Endothelial cell (in vitro differentiated cells): ENCODE measurements around the gene IPO13. TPM values are rescaled to one million over a fixed set of nuclear protein-coding genes. Genes with fewer than 3 reads are reported as not detected.

ENCODE experiments used
- DNase-seq: peaks from one replicate; pipeline ENCODE4 v3.0.0; 2021; ENCODE audit warnings: low spot score
- H3K27ac Mint-ChIP-seq: one replicate; pipeline ENCODE4 v1.8.0; 2021; ENCODE audit warnings: mixed read lengths, inconsistent platforms; ENCODE audit not compliant: unreplicated experiment
- H3K27me3 Mint-ChIP-seq: one replicate; pipeline ENCODE4 v1.8.0; 2021; ENCODE audit warnings: mild to moderate bottlenecking, moderate library complexity, mixed read lengths, inconsistent platforms; ENCODE audit not compliant: unreplicated experiment
- H3K36me3 Mint-ChIP-seq: one replicate; pipeline ENCODE4 v1.8.0; 2021; ENCODE audit warnings: mild to moderate bottlenecking, low read depth, mixed read lengths, inconsistent platforms; ENCODE audit not compliant: unreplicated experiment
- H3K4me1 Mint-ChIP-seq: one replicate; pipeline ENCODE4 v1.8.0; 2021; ENCODE audit warnings: mild to moderate bottlenecking, mixed read lengths, inconsistent platforms; ENCODE audit not compliant: unreplicated experiment
- H3K4me3 Mint-ChIP-seq: one replicate; pipeline ENCODE4 v1.8.0; 2021; ENCODE audit warnings: mild to moderate bottlenecking, mixed read lengths, inconsistent platforms; ENCODE audit not compliant: unreplicated experiment
- H3K9me3 Mint-ChIP-seq: one replicate; pipeline ENCODE4 v1.8.0; 2021; ENCODE audit warnings: mixed read lengths, inconsistent platforms; ENCODE audit not compliant: unreplicated experiment
- total RNA-seq: library from RNA; stranded (reverse); fragmentation: NEBNext Ultra II Directional; extraction: Animal tissue kit (Norgen Biotek cat#: 25700); gene quantifications from one replicate; pipeline ENCODE4 v1.2.1, GENCODE V29; 2021; ENCODE audit not compliant: unreplicated experiment
- TF ChIP-seq, protein P1 (sequence below): fragments of 200-600 bp; sonication (generic); IDR thresholded peaks from one replicate; pipeline ENCODE4 v1.5.0; 2021; ENCODE audit warnings: antibody characterized with exemption; ENCODE audit not compliant: unreplicated experiment

Gene IPO13
- total RNA-seq, 1 donor from 2014 or later: 31.5 TPM

DNA sequence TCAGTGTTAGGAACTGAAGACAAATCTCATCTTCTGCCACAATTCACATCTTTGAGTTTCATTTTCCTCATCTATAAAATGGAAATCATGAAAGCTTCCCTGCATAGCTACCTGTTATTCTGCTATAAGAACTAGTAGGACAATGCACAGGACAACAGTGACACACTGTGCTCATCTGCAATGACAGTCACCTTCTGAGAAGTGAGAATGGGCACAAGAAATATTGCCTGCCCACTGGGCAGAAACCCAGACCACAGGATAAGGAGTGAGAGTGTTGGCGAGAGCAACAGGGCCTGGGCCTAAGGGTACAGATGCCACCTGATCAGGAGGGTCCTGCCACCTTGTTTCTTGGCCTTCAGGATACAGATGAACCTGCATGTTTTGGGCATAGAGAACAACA, 36.4 kb upstream of the IPO13 start:
- Mint-ChIP-seq H3K9me3 (peaks cover 16% of the 10 kb centered on the region), H3K36me3 (peaks cover 26% of the 10 kb centered on the region), H3K27me3 (peaks cover 17% of the 10 kb centered on the region), H3K27ac (no peak overlapping the region), H3K4me3 (no peak overlapping the region), H3K4me1 (peaks cover 23% of the 10 kb centered on the region)
- TF ChIP-seq, protein P1, sequence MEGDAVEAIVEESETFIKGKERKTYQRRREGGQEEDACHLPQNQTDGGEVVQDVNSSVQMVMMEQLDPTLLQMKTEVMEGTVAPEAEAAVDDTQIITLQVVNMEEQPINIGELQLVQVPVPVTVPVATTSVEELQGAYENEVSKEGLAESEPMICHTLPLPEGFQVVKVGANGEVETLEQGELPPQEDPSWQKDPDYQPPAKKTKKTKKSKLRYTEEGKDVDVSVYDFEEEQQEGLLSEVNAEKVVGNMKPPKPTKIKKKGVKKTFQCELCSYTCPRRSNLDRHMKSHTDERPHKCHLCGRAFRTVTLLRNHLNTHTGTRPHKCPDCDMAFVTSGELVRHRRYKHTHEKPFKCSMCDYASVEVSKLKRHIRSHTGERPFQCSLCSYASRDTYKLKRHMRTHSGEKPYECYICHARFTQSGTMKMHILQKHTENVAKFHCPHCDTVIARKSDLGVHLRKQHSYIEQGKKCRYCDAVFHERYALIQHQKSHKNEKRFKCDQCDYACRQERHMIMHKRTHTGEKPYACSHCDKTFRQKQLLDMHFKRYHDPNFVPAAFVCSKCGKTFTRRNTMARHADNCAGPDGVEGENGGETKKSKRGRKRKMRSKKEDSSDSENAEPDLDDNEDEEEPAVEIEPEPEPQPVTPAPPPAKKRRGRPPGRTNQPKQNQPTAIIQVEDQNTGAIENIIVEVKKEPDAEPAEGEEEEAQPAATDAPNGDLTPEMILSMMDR: no peak
- DNase-seq: no peak

DNA sequence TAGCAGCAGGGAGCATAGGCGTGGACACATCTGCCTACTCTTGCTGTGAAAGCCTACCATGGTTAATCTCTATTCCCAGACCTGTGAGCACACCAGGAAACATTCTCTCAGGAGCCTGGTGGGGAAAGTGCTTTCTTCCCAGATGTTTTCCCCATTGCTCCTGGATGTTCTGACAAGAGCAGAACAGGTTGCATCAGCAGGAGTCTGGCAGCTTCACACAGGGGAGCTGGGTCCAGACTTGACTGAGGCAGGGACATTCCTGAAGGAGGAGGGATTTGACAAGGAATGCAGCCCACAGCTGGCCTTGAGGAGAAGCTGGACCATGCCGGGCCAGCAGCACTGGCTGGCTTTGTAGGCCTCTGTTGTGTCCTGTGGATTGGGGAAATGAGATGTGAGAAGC, 34.1 kb upstream of the IPO13 start:
- TF ChIP-seq, protein P1: no peak
- H3K36me3 Mint-ChIP-seq: peaks cover 13% of the 10 kb centered on the region
- peaks cover 5% of the 10 kb centered on the region for H3K9me3 Mint-ChIP-seq
- H3K4me3 Mint-ChIP-seq: no peak overlapping the region
- no peak for DNase-seq
- H3K27ac Mint-ChIP-seq: no peak overlapping the region
- peaks cover 8% of the 10 kb centered on the region for H3K27me3 Mint-ChIP-seq
- H3K4me1 Mint-ChIP-seq: peaks cover 13% of the 10 kb centered on the region

DNA sequence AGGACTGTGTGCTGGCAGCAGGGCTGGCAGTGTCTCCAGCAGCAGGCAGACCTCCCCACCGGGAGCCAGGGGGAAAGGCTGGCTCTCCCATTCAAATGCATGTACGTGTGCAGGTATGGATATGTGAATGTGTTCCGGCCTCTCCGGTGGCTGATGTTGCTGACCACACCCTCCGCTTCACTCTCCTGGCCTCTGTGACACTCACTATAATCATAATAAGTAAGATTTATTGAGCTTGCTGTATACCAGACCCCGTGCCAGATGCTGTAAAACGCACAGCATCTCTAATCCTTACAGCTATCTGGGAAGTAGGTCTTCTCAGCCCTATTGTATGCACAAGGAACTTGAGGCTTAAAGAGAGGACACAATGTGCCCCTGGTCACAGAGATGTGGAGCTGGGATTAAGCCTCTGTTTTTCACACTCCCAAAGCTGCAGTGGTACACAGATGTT, 33.7 kb upstream of the IPO13 start:
- H3K36me3 Mint-ChIP-seq: peaks cover 8% of the 10 kb centered on the region
- TF ChIP-seq, protein P1: no peak
- DNase-seq: no peak
- H3K4me3 Mint-ChIP-seq: no peak overlapping the region
- H3K4me1 Mint-ChIP-seq: peaks cover 9% of the 10 kb centered on the region
- peaks cover 7% of the 10 kb centered on the region for H3K27me3 Mint-ChIP-seq
- H3K27ac Mint-ChIP-seq: no peak overlapping the region
- H3K9me3 Mint-ChIP-seq: peaks cover under 1% of the 10 kb centered on the region

DNA sequence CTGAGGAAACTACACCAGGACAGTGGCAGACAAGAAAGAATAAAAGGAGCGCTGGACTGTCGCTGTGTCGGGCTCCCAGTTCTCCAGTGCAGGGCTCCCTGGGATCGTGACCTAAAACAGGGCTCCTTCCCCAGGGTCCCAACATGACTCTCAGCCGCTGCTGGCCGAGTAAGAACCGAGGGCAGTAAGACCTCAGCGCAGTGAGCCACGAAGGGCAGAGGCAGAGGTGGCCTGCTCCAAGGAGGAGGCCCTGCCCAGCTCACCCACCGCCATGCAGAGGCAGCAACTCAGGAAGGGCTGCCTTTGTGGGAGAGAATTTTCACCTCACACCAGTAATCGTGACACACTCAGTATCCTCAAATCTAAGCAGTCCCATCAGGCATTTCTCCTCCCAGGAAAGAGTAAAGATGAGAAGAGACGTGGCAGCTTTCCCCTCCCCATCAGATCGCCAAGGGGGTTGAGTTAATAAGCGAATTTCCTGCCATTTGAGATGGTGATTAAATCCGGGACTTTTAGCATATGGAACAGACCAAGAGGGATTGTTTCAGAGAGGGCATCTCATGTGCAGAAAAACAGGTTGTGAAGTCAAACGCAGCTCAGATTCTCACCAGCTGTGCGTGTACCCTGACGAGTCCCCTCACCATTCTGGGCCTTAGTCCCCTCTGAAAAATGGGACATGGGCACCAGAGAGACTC, 32.9 kb upstream of the IPO13 start:
- Mint-ChIP-seq H3K27me3 (peaks cover 6% of the 10 kb centered on the region), H3K27ac (no peak overlapping the region), H3K9me3 (no peaks in the 10 kb centered on the region), H3K4me3 (no peak overlapping the region), H3K36me3 (peaks cover 6% of the 10 kb centered on the region), H3K4me1 (peaks cover 9% of the 10 kb centered on the region)
- no peak for DNase-seq
- TF ChIP-seq, protein P1: no peak
